Astrocyte of the cerebellum (primary cell): Measurements from ENCODE around the gene CHCHD6.

Experiments
- DNase-seq: peaks from one replicate; pipeline ENCODE4 v3.0.0-alpha.2; 2011; ENCODE audit warnings: low read depth
- H3K4me3 ChIP-seq: 2 replicates; pipeline ENCODE4 v1.5.1; 2011; ENCODE audit warnings: mild to moderate bottlenecking, low read depth, low read length, moderate library complexity
- in situ Hi-C: cut with HindIII; loops from 2 replicates; pipeline ENCODE4 v1.10.0; 2017; ENCODE audit warnings: low sequenced_read_pairs
- TF ChIP-seq, protein P1 (sequence below): IDR thresholded peaks from 2 replicates; pipeline ENCODE4 v1.5.1; 2012; ENCODE audit warnings: low read length, low read depth, moderate library complexity, mild to moderate bottlenecking; ENCODE audit errors: missing control alignments

Gene CHCHD6

DNA sequence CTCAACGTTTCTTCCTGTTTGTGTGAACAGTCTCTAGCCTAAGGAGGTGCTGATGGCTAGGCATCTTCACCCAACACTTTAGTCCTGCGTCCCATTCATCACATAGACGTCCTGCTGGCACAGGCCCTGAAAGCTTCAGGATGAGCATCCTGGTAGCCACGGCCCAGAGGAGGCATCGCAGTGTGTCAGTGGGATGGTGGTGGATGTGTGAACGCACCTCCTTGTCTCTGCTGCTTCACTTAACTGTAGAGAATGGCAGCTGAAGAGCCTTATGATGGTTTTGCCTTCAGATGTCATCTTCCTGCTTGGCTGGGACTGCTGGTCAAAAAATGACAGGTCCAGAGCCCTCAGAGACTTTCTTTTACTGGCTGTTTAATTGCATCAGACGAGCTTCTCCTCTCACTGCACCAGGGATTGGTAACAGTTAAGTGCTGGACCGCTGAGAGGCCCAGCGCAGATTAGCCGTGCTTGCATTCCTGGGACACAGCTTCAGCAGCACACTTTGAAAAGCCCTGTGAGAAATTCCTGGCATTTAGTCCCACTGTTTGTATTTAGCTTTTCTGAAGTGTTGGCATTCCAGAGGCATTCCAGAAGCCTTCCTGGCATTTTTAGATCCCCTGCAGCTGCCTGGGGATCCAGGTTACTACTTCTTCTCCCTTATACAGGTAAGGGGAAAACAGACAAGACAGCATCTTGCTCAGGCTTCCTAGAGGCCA lies 146.5 kb downstream of the CHCHD6 start:
- in situ Hi-C loops, result no loop called here
- no peak overlapping the region for H3K4me3 ChIP-seq
- TF ChIP-seq, protein P1, sequence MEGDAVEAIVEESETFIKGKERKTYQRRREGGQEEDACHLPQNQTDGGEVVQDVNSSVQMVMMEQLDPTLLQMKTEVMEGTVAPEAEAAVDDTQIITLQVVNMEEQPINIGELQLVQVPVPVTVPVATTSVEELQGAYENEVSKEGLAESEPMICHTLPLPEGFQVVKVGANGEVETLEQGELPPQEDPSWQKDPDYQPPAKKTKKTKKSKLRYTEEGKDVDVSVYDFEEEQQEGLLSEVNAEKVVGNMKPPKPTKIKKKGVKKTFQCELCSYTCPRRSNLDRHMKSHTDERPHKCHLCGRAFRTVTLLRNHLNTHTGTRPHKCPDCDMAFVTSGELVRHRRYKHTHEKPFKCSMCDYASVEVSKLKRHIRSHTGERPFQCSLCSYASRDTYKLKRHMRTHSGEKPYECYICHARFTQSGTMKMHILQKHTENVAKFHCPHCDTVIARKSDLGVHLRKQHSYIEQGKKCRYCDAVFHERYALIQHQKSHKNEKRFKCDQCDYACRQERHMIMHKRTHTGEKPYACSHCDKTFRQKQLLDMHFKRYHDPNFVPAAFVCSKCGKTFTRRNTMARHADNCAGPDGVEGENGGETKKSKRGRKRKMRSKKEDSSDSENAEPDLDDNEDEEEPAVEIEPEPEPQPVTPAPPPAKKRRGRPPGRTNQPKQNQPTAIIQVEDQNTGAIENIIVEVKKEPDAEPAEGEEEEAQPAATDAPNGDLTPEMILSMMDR, result no peak
- DNase-seq, result peak; percentile 53

- TF ChIP-seq, protein P1, result no peak
- H3K4me3 ChIP-seq, result no peak overlapping the region
- in situ Hi-C loops, result no loop called here
- no peak for DNase-seq
These were observed 147.3 kb downstream of the CHCHD6 start for GRCh38 chr3:126851382-126851781.

DNA sequence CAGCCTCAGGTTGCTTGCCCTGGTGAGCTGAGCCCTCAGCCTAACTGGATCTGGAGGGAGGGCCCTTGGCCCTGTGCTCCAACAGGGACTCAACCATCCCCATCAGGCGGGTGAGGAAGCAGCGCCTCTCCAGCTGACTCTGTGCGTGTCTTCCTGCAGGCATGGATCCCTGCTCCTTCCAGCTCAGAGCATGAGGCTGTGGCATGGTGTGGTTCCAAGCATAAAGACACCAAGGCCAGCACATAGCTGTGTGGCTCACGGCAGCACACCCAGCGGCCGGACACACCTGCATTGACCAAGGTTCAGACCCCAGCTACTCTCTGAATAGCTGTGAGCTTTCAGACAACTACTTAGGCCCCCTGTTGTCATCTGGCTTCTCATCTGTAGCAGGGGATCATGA lies 147.9 kb downstream of the CHCHD6 start:
- TF ChIP-seq, protein P1, result no peak
- in situ Hi-C loops, result no loop called here
- no peak overlapping the region for H3K4me3 ChIP-seq

DNA sequence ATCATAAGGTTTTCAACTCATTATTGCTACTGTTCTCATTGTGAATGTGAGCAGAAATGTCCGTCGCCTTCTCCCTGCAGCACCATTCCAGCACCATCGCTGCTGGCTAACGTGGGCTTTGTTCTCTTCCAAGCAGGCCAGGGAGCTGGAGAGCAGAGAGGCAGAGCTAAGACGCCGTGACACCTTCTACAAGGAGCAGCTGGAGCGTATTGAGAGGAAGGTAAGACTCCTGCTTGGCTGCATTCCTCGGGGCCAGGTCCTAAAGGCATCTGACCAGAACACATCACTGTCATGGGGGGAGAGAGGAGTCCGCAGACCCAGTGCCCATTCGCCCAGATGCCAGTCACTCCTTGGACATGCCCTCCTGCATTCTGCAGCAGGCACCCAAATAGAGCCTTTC lies 148.5 kb downstream of the CHCHD6 start:
- TF ChIP-seq, protein P1, result no peak
- H3K4me3 ChIP-seq, result no peak overlapping the region
- no peak for DNase-seq
- in situ Hi-C loops, result no loop called here

More for the DNA sequence above, 147.9 kb downstream of the CHCHD6 start:
- no peak for DNase-seq

DNA sequence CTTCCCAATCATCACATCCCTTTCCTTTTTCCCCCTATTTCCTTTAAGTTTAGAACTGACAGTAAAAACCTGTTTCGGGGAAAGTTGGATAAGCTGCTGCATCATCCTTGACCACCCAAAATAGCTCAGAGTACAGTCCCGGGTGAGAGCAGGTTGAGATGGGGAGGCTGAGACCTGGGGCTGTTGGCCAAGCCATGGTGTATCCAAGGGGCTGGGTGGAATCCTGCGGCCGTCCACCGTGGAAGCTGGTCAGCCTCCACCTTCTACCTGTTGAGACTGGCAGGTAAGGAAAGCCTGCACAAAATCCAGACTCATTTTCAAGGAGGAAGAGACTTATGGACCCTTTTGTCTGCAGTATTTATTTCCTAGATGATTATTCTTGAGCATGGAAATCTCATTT lies 150.6 kb downstream of the CHCHD6 start:
- in situ Hi-C loops, result no loop called here
- DNase-seq, result no peak
- TF ChIP-seq, protein P1, result no peak
- H3K4me3 ChIP-seq, result no peak overlapping the region

DNA sequence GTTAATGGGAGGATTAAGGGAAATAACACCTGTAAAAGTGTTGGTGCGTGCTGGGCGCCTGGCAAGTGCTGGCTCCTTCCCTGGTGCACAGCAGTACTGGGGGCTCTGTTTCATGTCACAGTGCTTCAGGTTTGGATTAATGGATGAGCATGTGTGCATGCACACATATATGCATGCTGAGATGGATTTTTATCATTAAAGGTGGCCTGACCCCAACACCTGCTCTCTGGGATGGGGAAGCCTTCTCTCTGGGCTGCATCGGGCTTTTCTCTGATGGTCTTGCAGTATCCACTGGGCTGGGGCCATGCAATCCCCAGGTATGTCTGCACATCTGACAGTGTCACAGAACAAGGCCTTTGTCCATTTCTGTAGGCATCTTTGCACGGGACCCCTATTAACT lies 151.3 kb downstream of the CHCHD6 start:
- DNase-seq, result no peak
- TF ChIP-seq, protein P1, result no peak
- H3K4me3 ChIP-seq, result no peak overlapping the region
- in situ Hi-C loops, result no loop called here
